Measurements from ENCODE around the gene GLS. TPM values are rescaled to one million over a fixed set of nuclear protein-coding genes. Genes with fewer than 3 reads are reported as not detected.

The GLS gene
- total RNA-seq, 2 experiments from 2014 or later, result 187 to 191 TPM

DNA sequence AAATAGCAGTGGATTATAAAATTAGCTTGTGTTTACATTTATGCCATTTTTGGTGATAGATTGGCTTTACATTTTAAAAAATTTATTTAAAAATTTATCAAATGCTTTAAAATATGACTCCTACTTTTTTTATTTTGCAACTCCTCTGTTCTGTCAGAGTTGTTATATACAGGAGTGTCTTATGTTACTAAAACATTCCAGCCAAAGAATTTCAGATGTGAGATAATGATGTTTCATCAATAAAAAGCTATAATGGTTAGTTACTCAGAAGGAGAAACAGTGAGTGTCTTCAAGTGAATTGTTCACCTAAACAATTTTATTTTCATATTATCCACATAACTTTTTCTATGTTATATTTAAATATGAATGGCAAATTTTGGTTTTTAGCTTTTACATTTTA, 52.7 kb downstream of the GLS start:
- H3K36me3 Mint-ChIP-seq, result peaks cover 30% of the 10 kb centered on the region
- ATAC-seq (no peak), DNase-seq (no peak)
- no peak overlapping the region for H3K4me3 Mint-ChIP-seq
- H3K4me1 Mint-ChIP-seq, result peaks cover 4% of the 10 kb centered on the region
- no peaks in the 10 kb centered on the region for H3K9me3 Mint-ChIP-seq (ENCODE audit: low read depth)
- CTCF ChIA-PET, result interaction anchor here (1.0 kb wide), 1 partner anchor 78 kb away, joined by 3 read pairs; no protein-coding TSS in a partner anchor
- H3K27me3 Mint-ChIP-seq, result no peaks in the 10 kb centered on the region
- H3K27ac Mint-ChIP-seq, result no peak overlapping the region

- H3K27me3 Mint-ChIP-seq, result no peaks in the 10 kb centered on the region
- H3K4me3 Mint-ChIP-seq, result no peak overlapping the region
- H3K4me1 Mint-ChIP-seq, result peaks cover 4% of the 10 kb centered on the region
- no peak overlapping the region for H3K27ac Mint-ChIP-seq
- no peak for DNase-seq
- peaks cover 23% of the 10 kb centered on the region for H3K36me3 Mint-ChIP-seq
- CTCF ChIA-PET, result interaction anchor here (0.8 to 1.0 kb wide), 2 partner anchors 12 to 220 kb away, joined by 3 read pairs; no protein-coding TSS in a partner anchor
- no peaks in the 10 kb centered on the region for H3K9me3 Mint-ChIP-seq (ENCODE audit: low read depth)
- ATAC-seq, result no peak
These were observed 54.4 kb downstream of the GLS start for GRCh38 chr2:190935054-190935453.

DNA sequence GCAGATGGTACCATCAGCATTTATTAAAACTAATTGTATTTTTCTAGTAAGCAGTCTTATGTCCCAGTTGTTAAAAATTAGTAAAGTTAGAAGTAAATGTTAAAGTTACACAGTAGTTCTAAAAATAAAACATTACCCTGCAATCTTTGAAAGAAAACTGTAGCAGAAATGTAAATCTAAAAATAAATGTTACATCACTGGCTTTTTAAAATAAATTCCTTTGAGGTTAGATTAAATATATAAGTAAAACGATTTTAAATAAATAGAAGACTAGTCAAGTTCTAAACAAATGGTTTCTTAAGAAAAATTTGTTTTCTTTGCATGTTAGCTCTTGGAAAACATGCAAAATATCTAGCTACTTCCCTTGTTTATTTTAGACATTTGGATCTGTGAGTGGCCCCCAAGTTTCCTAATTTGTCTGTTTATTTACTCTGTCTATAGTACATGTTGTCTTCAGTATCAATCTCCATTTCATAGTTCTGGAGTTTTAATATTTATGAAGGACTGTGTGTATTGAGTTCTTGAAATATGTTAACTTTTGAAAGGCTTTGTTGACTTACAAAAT, 58.2 kb downstream of the GLS start:
- Mint-ChIP-seq H3K4me1 (peaks cover 2% of the 10 kb centered on the region), H3K4me3 (no peak overlapping the region), H3K27ac (no peak overlapping the region), H3K9me3 (ENCODE audit: low read depth) (no peaks in the 10 kb centered on the region), H3K36me3 (peaks cover 4% of the 10 kb centered on the region), H3K27me3 (no peaks in the 10 kb centered on the region)
- CTCF ChIA-PET, result interaction anchor here (1.3 kb wide), 1 partner anchor 9 kb away, joined by 5 read pairs; no protein-coding TSS in a partner anchor
- ATAC-seq (no peak), DNase-seq (no peak)

GRCh38 chr2:190940454-190940853, 59.8 kb downstream of the GLS start:
- Mint-ChIP-seq H3K27ac (no peak overlapping the region), H3K9me3 (ENCODE audit: low read depth) (no peaks in the 10 kb centered on the region), H3K4me1 (no peaks in the 10 kb centered on the region), H3K4me3 (no peak overlapping the region), H3K36me3 (peaks cover 2% of the 10 kb centered on the region), H3K27me3 (no peaks in the 10 kb centered on the region)
- ATAC-seq (no peak), DNase-seq (no peak)
- CTCF ChIA-PET, result no interaction called here

- CTCF ChIA-PET, result no interaction called here
- Mint-ChIP-seq H3K4me1 (no peaks in the 10 kb centered on the region), H3K27ac (no peak overlapping the region), H3K27me3 (no peaks in the 10 kb centered on the region), H3K9me3 (ENCODE audit: low read depth) (no peaks in the 10 kb centered on the region), H3K4me3 (no peak overlapping the region), H3K36me3 (no peaks in the 10 kb centered on the region)
- ATAC-seq (no peak), DNase-seq (no peak)
These were observed 61.0 kb downstream of the GLS start for GRCh38 chr2:190941571-190941970.

DNA sequence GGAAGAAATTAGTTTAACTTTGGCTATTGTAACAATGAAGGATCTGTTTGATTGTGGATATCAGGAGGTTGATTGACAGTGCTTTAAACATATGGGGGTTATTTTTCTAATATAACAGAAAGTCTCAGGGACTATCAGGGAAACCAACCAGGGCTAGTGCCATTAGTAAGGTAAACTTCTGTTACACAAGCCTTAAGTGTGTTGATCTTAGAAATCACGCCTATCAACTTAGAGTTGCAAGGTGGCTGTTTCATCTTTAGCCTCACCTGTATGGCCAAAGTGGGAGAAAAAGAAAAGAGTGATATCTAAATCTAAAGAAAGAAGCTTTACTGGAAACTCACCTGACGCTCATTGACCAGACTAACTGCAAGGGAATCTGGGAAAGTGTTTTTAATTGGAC, 62.1 kb downstream of the GLS start:
- Mint-ChIP-seq H3K36me3 (no peaks in the 10 kb centered on the region), H3K4me1 (peaks cover 6% of the 10 kb centered on the region), H3K27ac (no peak overlapping the region), H3K27me3 (no peaks in the 10 kb centered on the region), H3K9me3 (ENCODE audit: low read depth) (no peaks in the 10 kb centered on the region), H3K4me3 (no peak overlapping the region)
- CTCF ChIA-PET, result interaction anchor here (0.7 kb wide), 1 partner anchor 92 kb away, joined by 3 read pairs; no protein-coding TSS in a partner anchor
- DNase-seq, result no peak
- ATAC-seq, result no peak

DNA sequence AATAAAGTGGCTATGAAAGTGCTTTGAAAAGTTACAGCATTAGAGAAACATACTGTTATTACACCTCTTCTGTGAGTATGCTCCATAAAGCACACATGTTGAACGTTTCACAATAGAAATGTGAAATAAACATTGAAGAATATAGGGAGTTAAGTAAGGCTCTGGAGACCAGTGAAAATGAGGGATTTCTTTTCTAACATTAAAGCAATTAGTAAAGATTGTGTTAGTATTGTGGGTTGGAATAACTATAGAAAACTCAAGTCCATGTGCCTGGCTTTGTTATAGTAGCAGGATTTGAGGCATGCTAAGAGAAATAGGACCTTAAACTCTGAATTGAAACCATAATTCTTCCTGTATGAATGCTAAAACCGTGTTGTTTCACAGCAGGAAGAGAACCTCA, 63.1 kb downstream of the GLS start:
- ATAC-seq (no peak), DNase-seq (no peak)
- CTCF ChIA-PET, result no interaction called here
- H3K27me3 Mint-ChIP-seq, result no peaks in the 10 kb centered on the region
- H3K9me3 Mint-ChIP-seq (ENCODE audit: low read depth), result no peaks in the 10 kb centered on the region
- H3K36me3 Mint-ChIP-seq, result no peaks in the 10 kb centered on the region
- H3K4me1 Mint-ChIP-seq, result peaks cover 13% of the 10 kb centered on the region
- H3K4me3 Mint-ChIP-seq, result no peak overlapping the region
- no peak overlapping the region for H3K27ac Mint-ChIP-seq

- CTCF ChIA-PET, result interaction anchor here (0.7 to 3.4 kb wide), 7 partner anchors 12 to 182 kb away, joined by 3 to 25 read pairs (median 4); no protein-coding TSS in a partner anchor
- DNase-seq, result no peak
- no peaks in the 10 kb centered on the region for H3K9me3 Mint-ChIP-seq (ENCODE audit: low read depth)
- H3K4me3 Mint-ChIP-seq, result no peak overlapping the region
- ATAC-seq, result no peak
- H3K4me1 Mint-ChIP-seq, result peaks cover 13% of the 10 kb centered on the region
- no peaks in the 10 kb centered on the region for H3K36me3 Mint-ChIP-seq
- H3K27ac Mint-ChIP-seq, result peak overlapping the region; percentile 20
- no peaks in the 10 kb centered on the region for H3K27me3 Mint-ChIP-seq
These were observed 66.5 kb downstream of the GLS start for GRCh38 chr2:190947141-190947540.

- H3K36me3 Mint-ChIP-seq, result no peaks in the 10 kb centered on the region
- H3K4me1 Mint-ChIP-seq, result peaks cover 13% of the 10 kb centered on the region
- no peaks in the 10 kb centered on the region for H3K9me3 Mint-ChIP-seq (ENCODE audit: low read depth)
- DNase-seq (no peak), ATAC-seq (peak; percentile 77)
- no peaks in the 10 kb centered on the region for H3K27me3 Mint-ChIP-seq
- H3K27ac Mint-ChIP-seq, result peak overlapping the region; percentile 65
- CTCF ChIA-PET, result interaction anchor here (0.7 to 3.4 kb wide), 8 partner anchors 8 to 182 kb away, joined by 3 to 25 read pairs (median 4); no protein-coding TSS in a partner anchor
- H3K4me3 Mint-ChIP-seq, result no peak overlapping the region
These were observed 67.2 kb downstream of the GLS start for GRCh38 chr2:190947711-190948251.

GRCh38 chr2:190948671-190949070, 68.0 kb downstream of the GLS start:
- Mint-ChIP-seq H3K27ac (no peak overlapping the region), H3K4me3 (no peak overlapping the region), H3K27me3 (no peaks in the 10 kb centered on the region), H3K4me1 (peaks cover 13% of the 10 kb centered on the region), H3K9me3 (ENCODE audit: low read depth) (no peaks in the 10 kb centered on the region), H3K36me3 (no peaks in the 10 kb centered on the region)
- DNase-seq (no peak), ATAC-seq (no peak)
- CTCF ChIA-PET, result interaction anchor here (1.1 to 3.4 kb wide), 2 partner anchors 9 to 98 kb away, joined by 5 to 25 read pairs; no protein-coding TSS in a partner anchor

- Mint-ChIP-seq H3K4me1 (peaks cover 13% of the 10 kb centered on the region), H3K4me3 (no peak overlapping the region), H3K36me3 (peaks cover 3% of the 10 kb centered on the region), H3K27ac (no peak overlapping the region), H3K9me3 (ENCODE audit: low read depth) (no peaks in the 10 kb centered on the region), H3K27me3 (no peaks in the 10 kb centered on the region)
- no peak for ATAC-seq
- CTCF ChIA-PET, result interaction anchor here (0.7 to 1.6 kb wide), 2 partner anchors 11 to 170 kb away, joined by 4 to 6 read pairs; no protein-coding TSS in a partner anchor
- DNase-seq, result no peak
These were observed 70.0 kb downstream of the GLS start for GRCh38 chr2:190950566-190950991.

- peaks cover under 1% of the 10 kb centered on the region for H3K4me1 Mint-ChIP-seq
- H3K9me3 Mint-ChIP-seq (ENCODE audit: low read depth), result no peaks in the 10 kb centered on the region
- CTCF ChIA-PET, result no interaction called here
- ATAC-seq, result no peak
- H3K36me3 Mint-ChIP-seq, result peaks cover 21% of the 10 kb centered on the region
- no peak overlapping the region for H3K27ac Mint-ChIP-seq
- H3K27me3 Mint-ChIP-seq, result no peaks in the 10 kb centered on the region
- no peak for DNase-seq
- no peak overlapping the region for H3K4me3 Mint-ChIP-seq
These were observed 72.6 kb downstream of the GLS start for GRCh38 chr2:190953257-190953656.

DNA sequence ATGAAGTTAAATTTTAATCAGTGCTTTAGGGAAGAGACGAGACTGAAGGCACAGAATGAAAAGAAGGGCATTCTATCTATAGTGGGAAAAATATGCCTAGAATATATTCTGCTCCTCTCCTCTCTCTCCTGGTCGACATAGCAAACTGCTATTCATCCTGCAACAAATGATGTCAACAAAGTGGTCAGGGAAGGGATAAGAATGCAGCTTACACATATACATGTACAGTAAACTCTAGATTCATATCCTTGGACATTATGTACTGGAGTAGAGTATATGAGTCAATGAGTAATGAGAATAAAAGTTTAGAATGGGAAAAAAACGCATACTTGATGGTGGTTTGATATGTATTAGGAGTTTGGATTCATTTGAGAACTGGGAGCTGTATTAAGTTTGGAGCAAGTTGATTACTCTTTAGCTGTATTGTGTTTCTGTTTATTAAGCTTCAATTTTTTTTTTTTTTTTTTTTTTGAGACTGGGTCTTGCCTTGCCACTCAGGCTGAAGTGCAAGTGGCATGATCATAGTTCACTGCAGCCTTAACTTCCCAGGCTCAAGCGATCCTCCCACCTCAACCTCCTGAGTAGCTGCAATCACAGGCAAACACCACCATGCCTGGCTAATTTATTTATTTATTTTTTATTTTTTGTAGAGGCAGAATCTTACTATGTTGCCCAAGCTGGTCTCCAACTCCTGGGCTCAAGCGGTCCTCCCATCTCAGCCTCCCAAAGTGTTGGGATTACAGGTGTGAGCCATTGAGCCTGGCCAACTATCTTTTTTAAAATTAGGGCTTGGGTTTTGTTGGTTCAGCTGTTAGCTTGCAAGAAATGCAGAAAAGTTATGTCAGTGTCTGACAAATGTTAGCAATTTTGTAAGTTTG, 79.5 kb downstream of the GLS start:
- Mint-ChIP-seq H3K4me1 (peaks cover 12% of the 10 kb centered on the region), H3K4me3 (no peak overlapping the region), H3K27ac (peak overlapping the region; percentile 31), H3K36me3 (peaks cover 66% of the 10 kb centered on the region), H3K27me3 (no peaks in the 10 kb centered on the region), H3K9me3 (ENCODE audit: low read depth) (no peaks in the 10 kb centered on the region)
- no peak for DNase-seq
- CTCF ChIA-PET, result interaction anchor here (0.6 to 2.7 kb wide), 3 partner anchors 9 to 179 kb away, joined by 3 to 6 read pairs (median 5); no protein-coding TSS in a partner anchor
- peak; percentile 21 for ATAC-seq

All from activated CD8-positive, alpha-beta memory T cell treated with anti-CD3 and anti-CD28 coated beads, Interleukin-2, amount 10 ng/mL, durations not matched to agents 7 days and 5 days (primary cell).